H9 (cell line): Measurements from ENCODE around the gene B9D2. TPM values are rescaled to one million over a fixed set of nuclear protein-coding genes. Genes with fewer than 3 reads are reported as not detected.

ENCODE experiments used
- DNase-seq: peaks from one replicate; pipeline ENCODE4 v3.0.0-alpha.2; 2017
- H2AFZ ChIP-seq: one replicate; pipeline ENCODE4 v1.6.1; 2013; ENCODE audit warnings: mild to moderate bottlenecking, low read length, control low read depth, moderate library complexity
- H2AK5ac ChIP-seq: 2 replicates; pipeline ENCODE4 v1.6.1; 2013; ENCODE audit warnings: low read length, control low read depth, mixed read lengths; ENCODE audit not compliant: insufficient read length
- H2BK120ac ChIP-seq: one replicate; pipeline ENCODE4 v1.6.1; 2013; ENCODE audit warnings: low read depth, mild to moderate bottlenecking, low read length, control low read depth, inconsistent platforms; ENCODE audit not compliant: poor library complexity, severe bottlenecking
- H2BK12ac ChIP-seq: 2 replicates; pipeline ENCODE4 v1.6.1; 2013; ENCODE audit warnings: low read length, control low read depth, mixed read lengths, low read depth; ENCODE audit not compliant: insufficient read length
- H2BK15ac ChIP-seq: 2 replicates; pipeline ENCODE4 v1.6.1; 2013; ENCODE audit warnings: low read depth, low read length, control low read depth
- H2BK20ac ChIP-seq: one replicate; pipeline ENCODE4 v1.6.1; 2013; ENCODE audit warnings: low read depth, mild to moderate bottlenecking, low read length, control low read depth, inconsistent platforms; ENCODE audit not compliant: poor library complexity, severe bottlenecking
- H2BK5ac ChIP-seq: 2 replicates; pipeline ENCODE4 v1.6.1; 2013; ENCODE audit warnings: low read length, control low read depth, mixed read lengths; ENCODE audit not compliant: insufficient read length
- H3K14ac ChIP-seq: 2 replicates; pipeline ENCODE4 v1.6.1; 2013; ENCODE audit warnings: low read length, control low read depth; ENCODE audit not compliant: insufficient read depth
- H3K18ac ChIP-seq: 2 replicates; pipeline ENCODE4 v1.6.1; 2013; ENCODE audit warnings: low read depth, mild to moderate bottlenecking, mixed read lengths, low read length, control low read depth; ENCODE audit not compliant: insufficient read length
- H3K23ac ChIP-seq: 2 replicates; pipeline ENCODE4 v1.6.1; 2013; ENCODE audit warnings: low read length, control low read depth, mixed read lengths, low read depth; ENCODE audit not compliant: insufficient read length
- H3K23me2 ChIP-seq: 2 replicates; pipeline ENCODE4 v1.6.1; 2013; ENCODE audit warnings: low read depth, mild to moderate bottlenecking, mixed read lengths, low read length, control low read depth; ENCODE audit not compliant: insufficient read length, poor library complexity, severe bottlenecking
- H3K27ac ChIP-seq: 2 replicates; pipeline ENCODE4 v1.5.1; 2013; ENCODE audit warnings: low read length, control low read depth, mixed read lengths, low read depth; ENCODE audit not compliant: insufficient read length
- H3K27me3 ChIP-seq: 2 replicates; pipeline ENCODE4 v1.6.1; 2013; ENCODE audit warnings: low read length, control low read depth, inconsistent platforms; ENCODE audit not compliant: insufficient read depth
- H3K4ac ChIP-seq: 2 replicates; pipeline ENCODE4 v1.6.1; 2013; ENCODE audit warnings: low read depth, mild to moderate bottlenecking, control low read depth, inconsistent platforms, low read length, moderate library complexity
- H3K4me1 ChIP-seq: 2 replicates; pipeline ENCODE4 v1.6.1; 2013; ENCODE audit warnings: low read length, control low read depth, inconsistent platforms; ENCODE audit not compliant: insufficient read depth
- H3K4me2 ChIP-seq: 2 replicates; pipeline ENCODE4 v1.6.1; 2013; ENCODE audit warnings: low read length, control low read depth, mixed read lengths; ENCODE audit not compliant: insufficient read length, insufficient read depth
- H3K56ac ChIP-seq: 2 replicates; pipeline ENCODE4 v1.6.1; 2013; ENCODE audit warnings: low read depth, mild to moderate bottlenecking, mixed read lengths, low read length, control low read depth; ENCODE audit not compliant: insufficient read length
- H3K79me1 ChIP-seq: 2 replicates; pipeline ENCODE4 v1.6.1; 2013; ENCODE audit warnings: low read depth, mild to moderate bottlenecking, moderate library complexity, low read length, control low read depth, inconsistent platforms; ENCODE audit not compliant: insufficient read depth, poor library complexity, severe bottlenecking
- H3K79me2 ChIP-seq: 2 replicates; pipeline ENCODE4 v1.6.1; 2013; ENCODE audit warnings: low read length, control low read depth, inconsistent platforms; ENCODE audit not compliant: insufficient read depth
- H3K9ac ChIP-seq: 2 replicates; pipeline ENCODE4 v1.6.1; 2013; ENCODE audit warnings: low read length, control low read depth, mixed read lengths; ENCODE audit not compliant: insufficient read length; ENCODE audit errors: extremely low read depth
- H3K9me3 ChIP-seq: one replicate; pipeline ENCODE4 v1.6.1; 2013; ENCODE audit warnings: low read depth, low read length, inconsistent platforms; ENCODE audit not compliant: control insufficient read depth
- H3T11ph ChIP-seq: one replicate; pipeline ENCODE4 v1.6.1; 2013; ENCODE audit warnings: mild to moderate bottlenecking, low read length, control low read depth, inconsistent platforms
- H4K20me1 ChIP-seq: one replicate; pipeline ENCODE4 v1.6.1; 2013; ENCODE audit not compliant: control insufficient read depth, insufficient read length, insufficient read depth
- H4K5ac ChIP-seq: 2 replicates; pipeline ENCODE4 v1.6.1; 2013; ENCODE audit warnings: low read depth, mild to moderate bottlenecking, mixed read lengths, low read length, control low read depth; ENCODE audit not compliant: insufficient read length
- H4K8ac ChIP-seq: replicated peaks from 2 replicates; pipeline ENCODE4 v1.6.1; 2013; ENCODE audit warnings: low read length, control low read depth, mixed read lengths, low read depth; ENCODE audit not compliant: insufficient read length
- H4K91ac ChIP-seq: 2 replicates; pipeline ENCODE4 v1.6.1; 2013; ENCODE audit warnings: low read depth, mild to moderate bottlenecking, moderate library complexity, mixed read lengths, low read length, control low read depth; ENCODE audit not compliant: insufficient read length
- H3K27ac Mint-ChIP-seq, 3 experiments: 2 replicates in 2 of 3; 3 replicates in 1 of 3; pipeline ENCODE4 v1.8.0; 2020 to 2021; ENCODE audit warnings: mixed read lengths in 3 of 3, mild to moderate bottlenecking in 1 of 3, moderate library complexity in 1 of 3
- H3K27me3 Mint-ChIP-seq: 2 replicates; pipeline ENCODE4 v1.8.0; 2021; ENCODE audit warnings: low read depth, mild to moderate bottlenecking, moderate library complexity, mixed read lengths
- H3K36me3 Mint-ChIP-seq, 3 experiments: 2 replicates in 2 of 3; 3 replicates in 1 of 3; pipeline ENCODE4 v1.8.0; 2020 to 2021; ENCODE audit warnings: low read depth in 3 of 3, mixed read lengths in 3 of 3; ENCODE audit not compliant: insufficient read depth in 1 of 3
- H3K4me1 Mint-ChIP-seq, 2 experiments: 2 replicates each; pipeline ENCODE4 v1.8.0; 2020; ENCODE audit warnings: mixed read lengths in 2 of 2
- H3K4me3 Mint-ChIP-seq, 2 experiments: 2 replicates in 1 of 2; 3 replicates in 1 of 2; pipeline ENCODE4 v1.8.0; 2020 to 2021; ENCODE audit warnings: mild to moderate bottlenecking in 2 of 2, mixed read lengths in 2 of 2, moderate library complexity in 1 of 2
- H3K9me3 Mint-ChIP-seq, 2 experiments: 2 replicates in 1 of 2; 3 replicates in 1 of 2; pipeline ENCODE4 v1.8.0; 2020; ENCODE audit warnings: mild to moderate bottlenecking in 2 of 2, mixed read lengths in 2 of 2, moderate library complexity in 1 of 2
- WGBS: extraction: QIAGEN DNeasy Blood & Tissue Kit; methylation state at CpG from one replicate; pipeline ENCODE4 v1.1.7; 2013; ENCODE audit warnings: missing lambda C conversion rate, low lambda C conversion rate, mixed read lengths; ENCODE audit not compliant: insufficient read length; ENCODE audit errors: extremely low coverage; 5-methylcytosine and 5-hydroxymethylcytosine counted together
- total RNA-seq: library from RNA; stranded (reverse); gene quantifications from 2 replicates; pipeline ENCODE4 v1.2.1, GENCODE V29; 2021
- TF ChIP-seq, protein P1 (sequence below): fragments of 200-600 bp; sonication (generic); conservative IDR thresholded peaks from 3 replicates; pipeline ENCODE4 v1.8.0; 2021; ENCODE audit warnings: antibody characterized with exemption, mild to moderate bottlenecking

Gene B9D2
- total RNA-seq, 1 experiment from 2014 or later: 4.8 TPM

DNA sequence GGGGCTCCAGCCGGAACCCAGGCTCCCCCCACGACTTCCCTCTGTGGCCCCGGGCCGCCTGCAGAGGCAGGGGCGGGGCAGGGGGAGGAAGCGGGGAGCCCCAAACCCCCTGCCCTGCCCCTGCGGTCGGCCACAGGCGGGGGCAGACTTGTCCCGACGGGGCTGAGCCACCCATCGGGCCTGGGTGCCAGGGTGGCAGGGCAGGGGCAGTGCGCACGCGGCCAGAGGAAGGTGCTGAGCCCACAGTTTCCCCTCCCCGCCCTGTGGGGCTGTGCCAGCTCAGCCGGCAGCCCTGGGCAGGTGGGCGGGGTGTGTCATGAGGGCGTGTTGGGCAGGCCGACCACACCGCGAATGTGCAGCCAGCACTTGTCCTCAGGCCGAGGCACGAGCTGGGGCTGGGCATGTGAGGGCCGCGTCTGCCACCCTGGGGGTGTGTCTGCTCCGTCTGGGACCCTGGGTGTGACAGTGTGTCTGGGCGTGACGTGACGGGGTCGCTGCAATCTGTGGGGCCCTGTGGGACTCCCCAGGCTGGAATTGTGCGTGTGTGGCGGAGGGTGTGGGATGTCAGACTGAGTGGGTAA is 36.3 kb downstream of the B9D2 start:
- H3K27ac Mint-ChIP-seq: peak overlapping the region in 2 of 3 experiments; percentile 1 to 60; a peak in 3 of 7 replicates
- DNase-seq: peak; percentile 66

More for the DNA sequence above, 36.3 kb downstream of the B9D2 start:
- H3K9ac ChIP-seq: no peak overlapping the region
- H3K9me3 ChIP-seq: no peaks in the 10 kb centered on the region
- peaks cover 3% of the 10 kb centered on the region for H4K20me1 ChIP-seq
- H3K4me2 ChIP-seq: no peak overlapping the region
- H3K23me2 ChIP-seq: peaks cover 14% of the 10 kb centered on the region
- Mint-ChIP-seq H3K9me3 (no peaks in the 10 kb centered on the region), H3K4me1 (peaks cover 42 to 59% of the 10 kb centered on the region in 2 experiments), H3K36me3 (peaks cover 2 to 41% (median 7%) of the 10 kb centered on the region in 3 experiments; a peak in 5 of 7 replicates), H3K4me3 (peak overlapping the region; percentile 15 to 19; a peak in 2 of 5 replicates), H3K27me3 (peaks cover 1% of the 10 kb centered on the region; the same call in 1 of the 2 replicates)
- no peak overlapping the region for H2BK12ac ChIP-seq
- no CpG with 5 or more reads among the region's 33 CpGs for WGBS
- no peaks in the 10 kb centered on the region for H3K79me2 ChIP-seq
- no peak overlapping the region for H2AK5ac ChIP-seq
- no peak overlapping the region for H2AFZ ChIP-seq
- no peak overlapping the region for H4K91ac ChIP-seq
- no peak overlapping the region for H4K5ac ChIP-seq
- no peak overlapping the region for H2BK5ac ChIP-seq
- H3T11ph ChIP-seq: no peak overlapping the region
- no peak overlapping the region for H3K56ac ChIP-seq
- no peak overlapping the region for H3K23ac ChIP-seq
- TF ChIP-seq, protein P1, sequence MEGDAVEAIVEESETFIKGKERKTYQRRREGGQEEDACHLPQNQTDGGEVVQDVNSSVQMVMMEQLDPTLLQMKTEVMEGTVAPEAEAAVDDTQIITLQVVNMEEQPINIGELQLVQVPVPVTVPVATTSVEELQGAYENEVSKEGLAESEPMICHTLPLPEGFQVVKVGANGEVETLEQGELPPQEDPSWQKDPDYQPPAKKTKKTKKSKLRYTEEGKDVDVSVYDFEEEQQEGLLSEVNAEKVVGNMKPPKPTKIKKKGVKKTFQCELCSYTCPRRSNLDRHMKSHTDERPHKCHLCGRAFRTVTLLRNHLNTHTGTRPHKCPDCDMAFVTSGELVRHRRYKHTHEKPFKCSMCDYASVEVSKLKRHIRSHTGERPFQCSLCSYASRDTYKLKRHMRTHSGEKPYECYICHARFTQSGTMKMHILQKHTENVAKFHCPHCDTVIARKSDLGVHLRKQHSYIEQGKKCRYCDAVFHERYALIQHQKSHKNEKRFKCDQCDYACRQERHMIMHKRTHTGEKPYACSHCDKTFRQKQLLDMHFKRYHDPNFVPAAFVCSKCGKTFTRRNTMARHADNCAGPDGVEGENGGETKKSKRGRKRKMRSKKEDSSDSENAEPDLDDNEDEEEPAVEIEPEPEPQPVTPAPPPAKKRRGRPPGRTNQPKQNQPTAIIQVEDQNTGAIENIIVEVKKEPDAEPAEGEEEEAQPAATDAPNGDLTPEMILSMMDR: no peak
- no peak overlapping the region for H2BK20ac ChIP-seq
- H2BK120ac ChIP-seq: no peak overlapping the region
- H2BK15ac ChIP-seq: no peak overlapping the region
- H3K18ac ChIP-seq: peak overlapping the region; percentile 2
- H3K4ac ChIP-seq: no peak overlapping the region
- H3K79me1 ChIP-seq: no peaks in the 10 kb centered on the region
- no peak overlapping the region for H4K8ac ChIP-seq
- no peaks in the 10 kb centered on the region for H3K27me3 ChIP-seq
- H3K4me1 ChIP-seq: peaks cover 12% of the 10 kb centered on the region; the same call in 1 of the 2 replicates
- no peak overlapping the region for H3K27ac ChIP-seq
- no peak overlapping the region; the same call in 1 of the 2 replicates for H3K14ac ChIP-seq
